ENCODE results near the gene EGR1.
"Not testable (repeated sequence)": the region's sequence is repeated elsewhere in the genome, so short reads cannot be mapped to it uniquely, and the experiment has no call there.

Gene EGR1

DNA sequence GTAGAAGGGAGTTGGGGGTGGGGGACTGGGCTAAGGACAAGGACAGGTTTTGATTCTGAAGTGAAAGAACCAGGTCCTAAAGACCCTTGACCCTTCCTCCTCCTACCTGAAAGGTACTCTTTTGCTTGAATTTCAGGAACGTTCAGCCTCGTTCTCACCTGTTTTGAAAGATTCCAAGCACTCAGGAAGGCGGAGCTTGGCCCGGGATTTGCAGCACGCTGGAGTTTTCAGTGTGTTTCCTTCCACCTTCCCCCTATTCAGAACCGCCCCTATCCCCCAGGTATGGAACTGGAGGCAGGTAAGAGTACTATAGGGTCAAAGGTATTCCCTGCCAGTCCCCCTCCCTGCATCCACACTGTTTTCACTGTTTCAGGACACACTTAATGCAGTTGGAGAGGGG lies 7.1 kb downstream of the EGR1 start:
- DNase-seq (ENCODE audit: low spot score), result no peak
- TF ChIP-seq, protein P1, sequence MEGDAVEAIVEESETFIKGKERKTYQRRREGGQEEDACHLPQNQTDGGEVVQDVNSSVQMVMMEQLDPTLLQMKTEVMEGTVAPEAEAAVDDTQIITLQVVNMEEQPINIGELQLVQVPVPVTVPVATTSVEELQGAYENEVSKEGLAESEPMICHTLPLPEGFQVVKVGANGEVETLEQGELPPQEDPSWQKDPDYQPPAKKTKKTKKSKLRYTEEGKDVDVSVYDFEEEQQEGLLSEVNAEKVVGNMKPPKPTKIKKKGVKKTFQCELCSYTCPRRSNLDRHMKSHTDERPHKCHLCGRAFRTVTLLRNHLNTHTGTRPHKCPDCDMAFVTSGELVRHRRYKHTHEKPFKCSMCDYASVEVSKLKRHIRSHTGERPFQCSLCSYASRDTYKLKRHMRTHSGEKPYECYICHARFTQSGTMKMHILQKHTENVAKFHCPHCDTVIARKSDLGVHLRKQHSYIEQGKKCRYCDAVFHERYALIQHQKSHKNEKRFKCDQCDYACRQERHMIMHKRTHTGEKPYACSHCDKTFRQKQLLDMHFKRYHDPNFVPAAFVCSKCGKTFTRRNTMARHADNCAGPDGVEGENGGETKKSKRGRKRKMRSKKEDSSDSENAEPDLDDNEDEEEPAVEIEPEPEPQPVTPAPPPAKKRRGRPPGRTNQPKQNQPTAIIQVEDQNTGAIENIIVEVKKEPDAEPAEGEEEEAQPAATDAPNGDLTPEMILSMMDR (IDR thresholded peaks at IDR 0.05; ENCODE audit: extremely low read depth, missing control alignments), result no peak

DNA sequence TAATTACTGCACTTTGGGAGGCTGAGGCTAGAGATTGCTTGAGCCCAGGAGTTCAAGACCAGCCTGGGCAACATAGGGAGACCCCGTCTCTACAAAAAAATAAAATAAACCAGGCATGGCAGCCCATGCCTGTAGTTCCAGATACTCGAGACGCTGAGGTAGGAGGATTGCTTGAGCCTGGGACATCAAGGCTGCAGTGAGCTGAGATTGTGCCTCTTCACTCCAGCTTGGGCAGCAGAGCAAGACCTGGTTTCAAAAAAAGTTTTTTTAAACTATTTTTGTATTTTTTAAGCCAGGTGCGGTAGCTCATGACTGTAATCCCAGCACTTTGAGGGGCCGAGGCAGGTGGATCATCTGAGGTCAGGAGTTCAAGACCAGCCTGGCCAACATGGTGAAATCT lies 7.9 kb downstream of the EGR1 start:
- not testable (repeated sequence) for DNase-seq (ENCODE audit: low spot score)

DNA sequence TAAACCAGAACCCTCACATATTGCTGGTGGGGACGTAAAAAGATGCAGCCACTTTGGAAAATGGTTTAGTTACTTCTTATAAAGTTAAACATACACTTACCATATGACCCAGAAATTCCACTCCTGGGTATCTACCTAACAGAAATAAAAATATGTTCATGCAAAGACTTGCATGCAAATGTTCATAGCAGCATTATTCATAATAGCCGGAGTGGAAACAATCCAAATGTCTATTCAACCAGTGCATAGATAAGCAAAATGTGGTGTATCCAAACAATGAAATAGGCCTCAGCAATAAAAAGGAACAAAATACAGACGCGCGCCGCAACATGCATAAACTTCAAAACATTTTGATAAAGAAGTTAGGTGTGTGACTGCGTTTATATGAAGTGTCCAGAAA lies 11.6 kb downstream of the EGR1 start:
- TF ChIP-seq, protein P1 (IDR thresholded peaks at IDR 0.05; ENCODE audit: extremely low read depth, missing control alignments), result no peak
- DNase-seq (ENCODE audit: low spot score), result no peak

DNA sequence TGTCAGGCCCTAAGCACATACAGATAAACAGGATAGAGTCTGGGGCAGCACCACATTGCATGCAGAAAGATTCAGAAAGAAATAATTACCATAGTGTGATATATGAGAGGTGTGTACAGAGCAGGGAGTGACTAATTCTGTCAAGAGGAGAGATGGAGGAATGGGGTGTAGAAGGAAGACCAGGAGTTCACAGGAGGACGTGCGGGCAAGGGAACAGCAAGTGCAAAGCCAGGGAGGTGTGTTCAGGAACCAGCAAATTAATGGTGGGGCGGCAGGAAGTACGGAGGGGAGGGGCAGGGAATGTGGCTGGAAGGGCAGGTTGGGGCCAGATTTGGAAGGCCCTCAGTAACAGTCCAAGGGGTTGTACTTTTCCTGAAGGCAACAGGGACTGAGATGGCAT lies 17.4 kb downstream of the EGR1 start:
- TF ChIP-seq, protein P1 (IDR thresholded peaks at IDR 0.05; ENCODE audit: extremely low read depth, missing control alignments), result no peak
- DNase-seq (ENCODE audit: low spot score), result no peak

DNA sequence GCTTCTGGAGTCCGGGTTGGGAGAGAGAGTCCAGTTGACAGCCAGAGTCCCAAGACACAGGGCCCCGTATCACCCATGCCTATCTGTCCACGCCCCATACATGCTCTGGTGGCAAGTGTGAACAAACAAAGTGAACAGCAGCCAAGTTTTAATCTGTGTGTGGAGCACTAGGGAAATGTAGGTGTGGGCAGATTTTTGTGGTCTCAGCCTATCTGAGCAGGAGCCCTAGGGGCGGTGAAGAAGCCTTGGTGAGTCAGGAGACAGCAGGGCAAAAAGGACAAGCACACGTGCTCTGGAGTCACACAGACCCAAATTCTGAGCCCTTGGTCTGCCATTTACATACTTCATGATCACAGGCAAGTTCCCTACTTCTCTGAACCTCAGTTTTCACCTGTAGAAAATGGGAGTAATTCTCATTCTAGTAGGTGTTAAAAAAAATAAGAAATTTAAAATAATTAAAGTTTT lies 23.2 kb downstream of the EGR1 start:
- no peak for DNase-seq (ENCODE audit: low spot score)
- TF ChIP-seq, protein P1 (IDR thresholded peaks at IDR 0.05; ENCODE audit: extremely low read depth, missing control alignments), result no peak

DNA sequence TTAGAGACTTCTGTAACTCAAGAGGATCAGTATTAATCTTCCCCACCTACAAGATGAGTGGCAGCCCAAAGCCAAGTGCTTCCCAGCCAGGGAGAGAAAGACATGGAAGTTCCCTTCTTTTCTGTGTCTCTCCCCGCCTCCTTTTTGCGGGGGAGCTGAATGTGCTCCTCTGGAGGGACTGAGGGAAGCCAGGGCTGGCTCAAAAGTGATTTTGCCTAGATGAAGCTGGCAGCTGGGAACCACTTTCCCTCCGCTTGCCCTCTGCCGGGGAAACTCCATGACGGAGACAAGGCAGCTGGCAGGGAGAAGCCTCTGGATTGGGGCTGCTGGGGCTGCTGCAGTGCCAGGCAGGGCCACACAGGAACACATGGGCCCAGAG lies 24.4 kb downstream of the EGR1 start:
- no peak for DNase-seq (ENCODE audit: low spot score)
- TF ChIP-seq, protein P1 (IDR thresholded peaks at IDR 0.05; ENCODE audit: extremely low read depth, missing control alignments), result no peak

DNA sequence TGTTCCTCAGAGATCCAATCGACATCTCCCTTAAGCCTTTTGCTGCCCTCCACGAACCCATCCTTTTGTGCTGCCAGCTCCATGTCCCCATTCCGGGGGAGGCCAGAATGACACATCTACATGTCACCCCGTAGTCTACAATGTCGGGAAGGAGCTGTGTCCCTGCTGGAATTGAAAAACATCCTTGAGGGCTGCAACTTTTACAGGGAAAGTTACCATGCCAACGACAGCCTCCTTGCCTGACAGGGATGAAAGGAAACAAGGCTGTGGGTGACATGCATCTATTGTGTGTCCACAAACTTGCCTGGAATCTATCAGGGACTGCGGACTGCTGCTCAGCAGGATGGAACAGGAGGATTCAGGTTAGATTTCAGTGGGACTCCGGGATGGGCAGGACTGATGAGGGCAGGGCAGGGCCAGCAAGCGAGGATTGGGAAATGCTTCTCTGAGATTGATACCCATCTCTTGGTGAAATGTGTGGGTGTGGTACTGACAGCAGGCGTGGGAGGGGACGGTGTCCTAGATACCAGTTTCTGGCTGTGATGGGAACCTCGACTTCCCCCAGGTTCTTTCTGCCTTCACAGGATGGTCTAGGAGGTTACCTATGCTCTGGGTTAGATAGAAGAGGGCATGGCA lies 25.5 kb downstream of the EGR1 start:
- no peak for DNase-seq (ENCODE audit: low spot score)
- TF ChIP-seq, protein P1 (IDR thresholded peaks at IDR 0.05; ENCODE audit: extremely low read depth, missing control alignments), result no peak

DNA sequence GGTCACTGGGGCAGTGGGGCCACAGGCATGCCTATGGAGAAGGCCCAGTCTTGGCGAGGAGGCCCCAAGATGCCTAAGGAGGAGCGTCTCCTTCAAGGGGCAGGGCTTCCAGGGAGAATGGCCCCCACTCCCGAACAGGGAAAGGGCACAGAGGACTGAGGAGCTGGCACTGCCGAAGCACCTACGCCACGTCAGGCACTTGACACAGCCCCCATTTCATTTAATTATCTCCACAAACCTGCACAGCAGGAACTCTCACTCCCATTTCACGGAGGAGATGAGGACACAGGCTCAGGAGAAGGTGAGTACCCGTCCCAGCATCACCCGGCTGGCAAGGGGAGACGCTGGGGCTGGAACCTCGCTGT lies 26.0 kb downstream of the EGR1 start:
- DNase-seq (ENCODE audit: low spot score), result no peak
- TF ChIP-seq, protein P1 (IDR thresholded peaks at IDR 0.05; ENCODE audit: extremely low read depth, missing control alignments), result no peak

Measured in GM20000 (cell line).